ENCODE results near the gene STAB2. TPM values are rescaled to one million over a fixed set of nuclear protein-coding genes. Genes with fewer than 3 reads are reported as not detected.

Gene STAB2
- total and polyA plus RNA-seq, 2 of the 8 experiments (the other 6 are each of a cell fraction or from before 2014, with no cell fraction given): not detected

GRCh38 chr12:103538397-103538796 is 48.7 kb upstream of the STAB2 start (continued):
- TF ChIP-seq KDM4A (IDR thresholded peaks at IDR 0.05; ENCODE audit: low read depth, low read length, severe bottlenecking) (no peak), HDAC6 (IDR thresholded peaks at IDR 0.05; ENCODE audit: low read depth, low read length) (no peak)
